GM18517 (cell line): ENCODE results near the gene ETV6.

Source experiments
- ATAC-seq: cut with Tn5 transposase; IDR thresholded peaks from one replicate; pipeline ENCODE4 v1.9.1; 2021; ENCODE audit warnings: mild to moderate bottlenecking, moderate library complexity; ENCODE audit not compliant: unreplicated experiment

Gene ETV6

GRCh38 chr12:11769723-11770514, 120.4 kb downstream of the ETV6 start:
- ATAC-seq: no peak

DNA sequence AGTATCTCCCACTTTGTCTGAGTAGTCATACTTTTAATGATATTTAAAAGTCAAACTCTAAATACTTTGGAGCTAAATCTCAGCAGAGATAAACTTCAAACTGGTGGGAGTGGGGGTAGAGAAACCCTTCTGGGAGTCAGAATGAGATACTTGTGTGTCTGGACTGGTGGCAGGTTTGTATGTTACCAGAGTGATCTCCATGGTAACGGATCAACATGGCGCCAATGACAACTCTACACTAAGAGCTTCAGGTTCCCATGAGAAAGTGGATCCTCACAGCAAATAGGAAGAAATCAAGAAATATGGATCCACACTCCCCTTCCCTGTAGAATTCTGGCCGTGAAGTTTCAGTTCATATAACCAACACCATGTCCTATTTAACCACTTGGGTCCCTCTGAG, 121.9 kb downstream of the ETV6 start:
- no peak for ATAC-seq

DNA sequence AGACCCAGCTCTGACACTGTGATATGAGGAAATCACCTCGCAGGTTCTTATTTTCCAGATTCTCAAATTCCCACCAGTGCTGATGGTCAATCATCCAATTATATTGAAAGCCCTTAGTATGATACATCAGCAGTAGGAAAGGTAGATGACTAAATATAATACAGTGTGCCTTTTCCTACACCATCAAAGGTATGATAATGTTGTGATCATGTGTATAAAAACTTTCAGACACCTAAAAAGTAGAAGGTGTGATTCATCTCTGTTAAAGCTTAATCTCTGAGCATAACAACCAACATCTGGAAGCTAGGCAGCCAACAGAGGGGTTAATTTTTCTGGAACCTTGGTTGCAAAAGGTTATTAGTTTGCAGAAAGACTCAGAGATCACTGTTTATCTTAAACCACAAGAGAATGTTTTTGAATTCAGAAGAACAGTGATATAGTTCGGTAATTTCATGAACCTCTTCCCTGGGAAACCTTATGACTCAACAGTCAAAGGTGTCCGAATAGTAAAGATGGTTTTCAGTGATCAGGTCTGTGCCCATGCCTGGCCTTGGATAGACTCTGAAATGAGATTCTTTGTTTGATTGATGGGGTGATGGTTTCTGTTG, 122.5 kb downstream of the ETV6 start:
- ATAC-seq: no peak

DNA sequence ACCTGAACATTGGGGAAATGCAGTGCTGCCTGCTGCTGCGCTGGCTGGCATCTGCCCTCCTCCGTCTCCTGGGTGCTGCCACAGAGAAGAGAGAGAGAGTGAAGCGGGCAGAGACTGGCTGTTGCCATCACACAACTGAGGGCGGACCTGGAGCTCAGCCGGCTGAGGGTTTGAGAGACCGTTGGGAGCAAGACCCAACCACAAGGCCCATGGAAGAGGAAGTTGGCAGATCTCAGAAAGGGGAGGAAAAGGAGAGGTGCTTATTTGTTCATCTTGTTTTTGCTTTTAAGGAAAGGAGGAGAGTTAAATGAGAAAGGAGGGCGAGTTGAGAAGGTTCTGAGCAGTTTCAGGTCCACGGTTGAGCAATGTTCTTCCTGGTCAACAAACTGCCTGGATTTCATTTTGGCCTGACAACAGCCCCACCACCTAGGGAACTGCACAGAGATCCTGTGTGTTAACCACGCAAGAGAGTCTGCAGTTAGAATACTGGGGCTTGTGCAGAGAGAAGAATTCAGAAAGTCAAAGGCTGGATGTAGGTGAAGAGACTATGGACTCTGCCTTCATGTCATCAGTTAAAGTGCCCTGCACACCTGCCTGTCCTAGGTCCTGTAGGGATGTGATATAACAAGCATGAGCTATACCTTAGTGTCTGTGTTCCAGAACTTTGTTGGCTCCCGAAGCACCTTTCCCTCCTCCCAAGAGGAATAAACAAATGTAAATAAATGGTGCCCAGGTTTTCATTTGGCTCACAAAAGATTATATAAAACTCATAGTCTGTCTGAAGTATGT, 124.6 kb downstream of the ETV6 start:
- ATAC-seq: no peak

DNA sequence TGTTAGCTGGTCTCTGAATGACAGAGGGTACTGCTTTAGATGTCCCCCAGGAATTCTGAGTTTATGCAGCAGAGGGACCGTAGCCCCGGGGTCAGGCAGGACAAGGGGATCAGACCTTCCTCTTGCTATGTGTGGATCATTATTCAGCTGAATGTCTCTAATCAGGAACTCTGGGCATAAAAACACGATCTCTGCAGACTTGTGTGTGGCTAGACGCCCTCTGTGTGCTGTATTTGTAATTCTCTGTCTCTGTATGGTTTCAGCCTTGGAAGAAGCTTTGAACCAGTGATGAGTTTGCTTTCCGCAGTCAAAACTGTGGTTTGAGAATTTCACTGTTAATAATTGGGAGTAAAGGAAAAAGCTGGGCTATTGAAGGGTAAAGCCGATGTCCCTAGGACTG, 125.3 kb downstream of the ETV6 start:
- ATAC-seq: no peak

DNA sequence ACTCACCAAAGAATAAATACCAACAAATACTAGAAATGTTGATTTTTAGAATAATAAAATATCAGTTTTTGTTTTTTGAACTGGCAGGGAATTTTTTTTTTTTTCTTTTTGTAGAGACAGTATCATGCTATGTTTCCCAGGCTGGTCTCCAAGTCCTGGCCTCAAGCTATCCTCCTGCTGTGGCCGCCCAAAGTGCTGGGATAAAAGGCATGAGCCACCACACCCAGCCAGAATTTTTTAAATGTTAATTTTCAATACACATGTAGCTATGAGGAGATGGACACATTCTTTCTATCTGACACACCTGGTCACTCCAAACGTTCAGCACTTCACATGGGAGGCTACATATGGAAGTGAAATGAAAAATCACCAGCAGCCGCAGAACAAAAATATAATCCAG, 126.8 kb downstream of the ETV6 start:
- no peak for ATAC-seq

GRCh38 chr12:11777451-11777850, 128.0 kb downstream of the ETV6 start:
- ATAC-seq: no peak

DNA sequence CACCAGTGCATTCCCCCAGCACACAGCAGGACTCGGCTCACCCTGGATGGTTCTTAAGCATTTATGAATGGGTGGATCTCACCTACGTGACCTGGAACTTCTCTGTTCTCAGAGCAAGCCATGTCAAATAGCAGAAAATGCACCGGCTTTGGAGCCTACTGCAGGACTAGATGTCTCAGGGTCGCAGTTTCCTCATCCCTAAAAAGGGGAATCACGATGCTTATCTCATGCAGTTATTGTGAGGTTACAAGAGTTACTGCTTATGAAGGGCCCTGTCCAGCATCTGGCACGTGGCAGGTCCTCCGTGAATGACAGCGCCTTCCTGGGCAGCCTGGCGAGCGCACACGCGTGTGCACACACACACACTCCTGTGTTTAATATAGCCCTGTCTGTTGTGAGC, 128.5 kb downstream of the ETV6 start:
- no peak for ATAC-seq

DNA sequence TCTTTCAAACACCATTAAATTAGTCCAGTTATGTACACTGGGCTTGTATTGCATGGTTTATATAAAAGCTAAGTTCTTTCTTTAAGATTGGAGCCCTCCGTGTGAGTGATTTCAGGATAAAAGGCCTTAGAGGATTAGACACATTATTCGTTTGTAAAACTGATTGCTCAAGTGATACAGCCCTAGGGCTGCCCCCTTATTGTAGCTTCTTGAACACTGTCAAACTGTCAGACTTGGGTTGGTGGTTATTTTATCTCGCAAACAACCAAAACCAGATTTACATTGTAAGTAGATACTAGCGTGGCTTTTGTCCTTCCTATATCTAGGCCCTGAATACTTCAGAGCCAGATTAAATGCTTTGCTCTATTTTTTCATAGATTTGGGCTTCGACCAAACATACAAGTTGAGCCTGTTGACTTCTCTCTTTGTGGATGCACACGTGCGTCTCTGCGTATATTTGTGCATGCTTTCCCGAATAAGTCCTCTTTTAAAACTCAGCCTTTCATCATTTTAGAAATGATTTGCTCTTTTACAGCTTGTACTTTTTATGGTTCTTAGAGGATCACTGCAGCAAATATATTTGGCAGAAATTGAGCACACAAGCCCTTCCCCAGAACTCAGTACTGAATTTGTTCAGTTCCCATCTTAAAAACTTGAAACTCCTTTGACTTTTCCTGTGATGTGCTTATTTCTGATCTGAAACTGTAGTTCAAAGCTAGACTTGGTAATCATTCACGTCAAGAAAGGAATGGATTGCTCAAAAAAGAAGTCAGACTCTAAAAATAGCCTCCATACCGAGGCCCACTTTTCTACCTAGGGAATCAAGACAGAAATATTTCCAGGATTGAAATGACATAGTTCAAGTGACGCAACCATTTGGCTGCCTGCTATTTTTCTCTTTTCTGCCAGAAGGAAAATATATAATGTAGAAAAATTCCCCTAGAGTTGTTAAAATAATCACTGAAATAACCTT, 129.5 kb downstream of the ETV6 start:
- ATAC-seq: no peak

DNA sequence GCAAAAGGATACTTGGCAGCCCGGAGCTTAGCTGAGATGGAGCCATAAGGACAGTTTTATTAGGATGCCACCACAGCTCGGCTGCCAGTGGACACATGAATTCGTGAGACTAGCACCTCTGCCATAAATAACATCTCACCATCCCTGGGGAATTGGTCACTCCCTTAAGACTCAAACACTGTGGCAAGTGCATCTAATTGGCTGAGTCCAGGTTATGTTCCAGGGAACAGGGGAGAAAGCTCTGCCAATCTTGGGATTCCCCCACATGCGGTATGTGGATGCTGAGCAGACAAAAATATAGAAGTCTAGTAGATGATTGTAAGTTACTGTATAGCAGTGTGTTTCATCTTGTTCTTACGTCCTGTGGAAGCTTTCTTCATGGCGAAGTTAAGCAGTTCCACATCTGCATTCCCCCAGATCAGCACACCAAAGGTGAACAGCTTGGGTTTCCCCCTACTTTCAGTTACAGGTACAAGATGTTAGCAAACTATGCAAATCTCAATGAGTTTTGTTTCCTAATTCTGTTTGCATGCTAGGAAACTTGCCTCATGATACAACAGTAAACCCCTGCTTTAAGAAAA, 131.1 kb downstream of the ETV6 start:
- peak; percentile 88 for ATAC-seq

DNA sequence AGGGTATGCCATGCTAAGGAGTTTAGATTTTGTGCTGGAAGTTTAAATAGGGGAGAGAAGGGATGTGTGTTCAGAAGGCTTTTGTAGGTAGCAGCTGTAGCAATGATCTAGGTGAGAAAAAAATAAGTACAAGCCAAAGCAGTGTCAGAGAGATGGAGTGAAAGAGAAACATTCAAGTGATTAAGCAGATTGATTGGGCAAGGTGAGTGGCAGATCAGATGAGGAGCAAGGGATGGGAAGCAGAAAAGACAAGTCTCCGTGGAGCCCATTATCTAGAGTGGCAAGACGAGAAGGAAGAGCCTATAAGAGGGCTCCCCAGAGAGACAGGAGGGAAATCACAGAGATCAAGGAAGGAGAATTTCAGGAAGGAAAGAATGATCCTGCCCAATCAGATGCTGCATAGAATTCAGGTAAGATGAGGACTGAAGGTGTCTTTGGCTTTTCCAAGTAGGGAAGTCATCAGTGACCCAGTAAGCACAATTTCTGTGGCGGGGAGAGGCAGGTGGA, 133.5 kb downstream of the ETV6 start:
- no peak for ATAC-seq

DNA sequence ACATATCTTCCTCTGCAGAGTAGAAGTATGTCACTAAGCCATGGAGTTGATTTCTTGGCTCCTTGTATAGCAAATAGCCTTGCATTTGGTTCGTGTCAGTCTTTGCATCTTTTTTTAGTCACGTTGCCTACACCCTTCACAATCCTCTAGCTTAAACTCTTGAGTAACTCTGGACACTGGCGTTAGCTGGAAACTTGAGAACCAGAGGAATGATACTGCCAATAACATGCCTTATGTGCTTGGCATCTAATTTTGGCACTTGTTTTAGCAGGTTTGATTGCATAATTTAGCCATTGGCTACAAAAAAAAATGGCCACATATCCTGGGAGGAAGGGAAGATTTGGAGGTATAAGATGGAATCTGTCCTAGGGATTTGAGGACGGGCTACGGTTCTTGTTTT, 136.2 kb downstream of the ETV6 start:
- no peak for ATAC-seq

DNA sequence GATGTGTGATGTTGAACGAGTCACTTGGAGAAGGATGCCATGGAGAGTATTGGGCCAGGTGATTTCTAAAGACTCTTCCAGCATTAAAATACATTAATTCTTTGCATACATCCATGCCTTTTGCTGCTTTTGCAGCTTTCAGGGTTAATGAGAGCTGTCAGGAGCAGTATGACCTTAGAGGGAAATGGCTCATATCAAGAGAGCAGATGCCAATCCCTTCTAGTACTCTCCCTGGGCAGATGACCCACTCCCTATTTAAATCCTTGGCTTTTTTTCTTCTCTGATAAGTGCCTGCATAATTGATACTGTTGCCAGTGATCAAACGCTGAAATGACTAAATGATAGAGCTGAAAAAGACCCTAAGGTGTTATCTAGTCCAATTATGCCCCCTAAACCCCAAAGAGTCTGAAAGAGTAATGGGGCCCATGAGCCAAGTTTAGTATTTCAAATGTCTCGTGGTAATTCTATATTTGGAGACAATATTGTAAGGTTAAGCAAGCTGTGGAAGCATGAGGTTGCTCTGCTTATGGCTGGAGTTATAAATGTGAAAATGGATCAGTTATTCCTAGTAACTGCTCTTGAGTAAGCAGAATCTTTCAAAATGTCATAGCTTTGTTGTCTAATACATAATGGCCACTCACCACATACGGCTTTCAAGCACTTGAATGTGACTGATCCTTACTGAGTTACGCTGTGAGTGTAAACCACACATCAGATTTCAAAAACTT, 137.3 kb downstream of the ETV6 start:
- ATAC-seq: no peak

DNA sequence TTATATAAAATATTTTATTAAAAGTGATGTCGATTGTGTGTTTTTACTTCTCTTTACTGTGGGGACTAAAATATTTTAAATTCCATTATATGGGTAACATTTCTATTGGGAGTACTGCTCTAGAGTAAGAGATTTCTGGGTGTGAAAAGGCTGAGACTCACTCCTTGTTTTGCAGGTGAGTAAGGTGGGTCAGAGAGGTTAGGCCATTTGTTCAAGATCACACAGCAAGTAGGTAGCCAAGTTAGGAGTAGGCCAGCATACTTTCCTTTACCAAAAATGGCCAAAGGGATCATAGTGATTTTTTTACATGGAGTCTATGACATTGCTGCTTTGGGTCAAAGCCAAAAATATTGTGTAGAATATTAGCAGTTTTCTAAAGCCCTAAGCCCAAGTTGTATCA, 138.0 kb downstream of the ETV6 start:
- no peak for ATAC-seq

- no peak for ATAC-seq
These were observed 138.7 kb downstream of the ETV6 start for GRCh38 chr12:11787933-11788849.

- ATAC-seq: no peak
These were observed 144.6 kb downstream of the ETV6 start for GRCh38 chr12:11793921-11794710.

- no peak for ATAC-seq
These were observed 145.3 kb downstream of the ETV6 start for GRCh38 chr12:11794751-11795150.
